Cortex of kidney (tissue), 1 donor: Measurements from ENCODE around the gene SMAGP.

ENCODE experiments used
- DNase-seq: peaks from one replicate; lab custom pipeline; 2025; lab: John Stamatoyannopoulos, UW

The SMAGP gene

GRCh38 chr12:51196547-51196946 lies 73.7 kb downstream of the SMAGP start:
- DNase-seq, result no peak

- no peak for DNase-seq
These were observed 74.4 kb downstream of the SMAGP start for GRCh38 chr12:51195841-51196240.
